Neural progenitor cell (in vitro differentiated cells): ENCODE results near the gene PTPRN2. TPM values are rescaled to one million over a fixed set of nuclear protein-coding genes. Genes with fewer than 3 reads are reported as not detected.

ENCODE experiments used
- DNase-seq: peaks from one replicate; pipeline ENCODE4 v3.0.0-alpha.2; 2016; ENCODE audit warnings: low spot score
- H2AFZ ChIP-seq: fragments of 200-600 bp; sonication (generic); replicated peaks from 2 replicates; pipeline ENCODE4 v1.6.1; 2016; ENCODE audit warnings: antibody characterized with exemption
- H3F3A ChIP-seq: fragments of 200-600 bp; sonication (generic); 2 replicates; pipeline ENCODE4 v1.6.1; 2016; ENCODE audit warnings: antibody characterized with exemption, low read depth
- H3K27ac ChIP-seq: fragments of 200-600 bp; sonication (generic); 2 replicates; pipeline ENCODE4 v1.5.1; 2016; ENCODE audit warnings: mild to moderate bottlenecking
- H3K27me3 ChIP-seq: fragments of 200-600 bp; sonication (generic); 2 replicates; pipeline ENCODE4 v1.6.1; 2016; ENCODE audit warnings: mild to moderate bottlenecking, moderate library complexity
- H3K36me3 ChIP-seq: fragments of 200-600 bp; sonication (generic); 2 replicates; pipeline ENCODE4 v1.5.1; 2016
- H3K4me1 ChIP-seq: fragments of 200-600 bp; sonication (generic); 2 replicates; pipeline ENCODE4 v1.6.1; 2016; ENCODE audit warnings: mixed run types
- H3K4me2 ChIP-seq: fragments of 200-600 bp; sonication (generic); 2 replicates; pipeline ENCODE4 v1.6.1; 2016
- H3K4me3 ChIP-seq: fragments of 200-600 bp; sonication (generic); 2 replicates; pipeline ENCODE4 v1.5.1; 2016
- H3K79me2 ChIP-seq: fragments of 200-600 bp; sonication (generic); 2 replicates; pipeline ENCODE4 v1.6.1; 2016; ENCODE audit warnings: low read depth
- H3K9ac ChIP-seq: fragments of 200-600 bp; sonication (generic); 2 replicates; pipeline ENCODE4 v1.6.1; 2016
- H3K9me3 ChIP-seq: fragments of 200-600 bp; sonication (generic); 2 replicates; pipeline ENCODE4 v1.5.1; 2016; ENCODE audit warnings: low read depth
- H4K20me1 ChIP-seq: fragments of 200-600 bp; sonication (generic); 2 replicates; pipeline ENCODE4 v1.6.1; 2016; ENCODE audit warnings: low read depth
- H3K27ac Mint-ChIP-seq: 3 replicates; pipeline ENCODE4 v1.8.0; 2021; ENCODE audit warnings: mixed read lengths
- H3K27me3 Mint-ChIP-seq: 2 replicates; pipeline ENCODE4 v1.8.0; 2022; ENCODE audit warnings: low read depth, mild to moderate bottlenecking, inconsistent platforms, moderate library complexity, mixed read lengths; ENCODE audit not compliant: insufficient read depth
- H3K36me3 Mint-ChIP-seq: 3 replicates; pipeline ENCODE4 v1.8.0; 2021; ENCODE audit warnings: mixed read lengths
- H3K4me1 Mint-ChIP-seq: 3 replicates; pipeline ENCODE4 v1.8.0; 2021; ENCODE audit warnings: mixed read lengths
- H3K4me3 Mint-ChIP-seq: 3 replicates; pipeline ENCODE4 v1.8.0; 2021; ENCODE audit warnings: mild to moderate bottlenecking, moderate library complexity, mixed read lengths
- H3K9me3 Mint-ChIP-seq: 3 replicates; pipeline ENCODE4 v1.8.0; 2020; ENCODE audit warnings: mixed read lengths
- EZH2 ChIP-seq: fragments of 200-600 bp; sonication (generic); IDR thresholded peaks from 2 replicates; pipeline ENCODE4 v1.6.1; 2017; ENCODE audit warnings: antibody characterized with exemption, mild to moderate bottlenecking, moderate library complexity
- EZH2phosphoT487 ChIP-seq: fragments of 200-600 bp; sonication (generic); IDR thresholded peaks from 2 replicates; pipeline ENCODE4 v1.6.1; 2017; ENCODE audit warnings: antibody characterized with exemption
- total RNA-seq: library from RNA; depleted of rRNA; stranded (reverse); fragments of >200 nt; gene quantifications from 2 replicates; pipeline ENCODE4 v1.2.3, GENCODE V29; 2015; ENCODE audit warnings: low replicate concordance
- TF ChIP-seq, protein P1 (sequence below): fragments of 200-600 bp; sonication (generic); IDR thresholded peaks from 2 replicates; pipeline ENCODE4 v1.5.1; 2017; ENCODE audit warnings: antibody characterized with exemption, mild to moderate bottlenecking

PTPRN2 gene
- total RNA-seq, 1 donor from 2014 or later, result 3.0 TPM

- Histone ChIP-seq H3K79me2 (no peaks in the 10 kb centered on the region), H4K20me1 (no peaks in the 10 kb centered on the region), H3K9ac (no peak overlapping the region), H3K4me3 (no peak overlapping the region), H3K9me3 (no peaks in the 10 kb centered on the region), H3K27ac (no peak overlapping the region), H3K36me3 (peaks cover 4% of the 10 kb centered on the region), H3K27me3 (no peaks in the 10 kb centered on the region), H3K4me2 (no peak overlapping the region), H2AFZ (no peak overlapping the region), H3K4me1 (no peaks in the 10 kb centered on the region), H3F3A (no peaks in the 10 kb centered on the region)
- H3K4me1 Mint-ChIP-seq, result no peaks in the 10 kb centered on the region
- peaks cover 22% of the 10 kb centered on the region for H3K36me3 Mint-ChIP-seq
- no peak overlapping the region for H3K4me3 Mint-ChIP-seq
- TF ChIP-seq EZH2phosphoT487 (no peak), EZH2 (no peak)
- TF ChIP-seq, protein P1, sequence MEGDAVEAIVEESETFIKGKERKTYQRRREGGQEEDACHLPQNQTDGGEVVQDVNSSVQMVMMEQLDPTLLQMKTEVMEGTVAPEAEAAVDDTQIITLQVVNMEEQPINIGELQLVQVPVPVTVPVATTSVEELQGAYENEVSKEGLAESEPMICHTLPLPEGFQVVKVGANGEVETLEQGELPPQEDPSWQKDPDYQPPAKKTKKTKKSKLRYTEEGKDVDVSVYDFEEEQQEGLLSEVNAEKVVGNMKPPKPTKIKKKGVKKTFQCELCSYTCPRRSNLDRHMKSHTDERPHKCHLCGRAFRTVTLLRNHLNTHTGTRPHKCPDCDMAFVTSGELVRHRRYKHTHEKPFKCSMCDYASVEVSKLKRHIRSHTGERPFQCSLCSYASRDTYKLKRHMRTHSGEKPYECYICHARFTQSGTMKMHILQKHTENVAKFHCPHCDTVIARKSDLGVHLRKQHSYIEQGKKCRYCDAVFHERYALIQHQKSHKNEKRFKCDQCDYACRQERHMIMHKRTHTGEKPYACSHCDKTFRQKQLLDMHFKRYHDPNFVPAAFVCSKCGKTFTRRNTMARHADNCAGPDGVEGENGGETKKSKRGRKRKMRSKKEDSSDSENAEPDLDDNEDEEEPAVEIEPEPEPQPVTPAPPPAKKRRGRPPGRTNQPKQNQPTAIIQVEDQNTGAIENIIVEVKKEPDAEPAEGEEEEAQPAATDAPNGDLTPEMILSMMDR, result no peak
- H3K27me3 Mint-ChIP-seq, result no peaks in the 10 kb centered on the region
- no peak overlapping the region for H3K27ac Mint-ChIP-seq
- H3K9me3 Mint-ChIP-seq, result no peaks in the 10 kb centered on the region
- DNase-seq, result no peak
These were observed 35.6 kb upstream of the PTPRN2 start for GRCh38 chr7:158623241-158623640.

DNA sequence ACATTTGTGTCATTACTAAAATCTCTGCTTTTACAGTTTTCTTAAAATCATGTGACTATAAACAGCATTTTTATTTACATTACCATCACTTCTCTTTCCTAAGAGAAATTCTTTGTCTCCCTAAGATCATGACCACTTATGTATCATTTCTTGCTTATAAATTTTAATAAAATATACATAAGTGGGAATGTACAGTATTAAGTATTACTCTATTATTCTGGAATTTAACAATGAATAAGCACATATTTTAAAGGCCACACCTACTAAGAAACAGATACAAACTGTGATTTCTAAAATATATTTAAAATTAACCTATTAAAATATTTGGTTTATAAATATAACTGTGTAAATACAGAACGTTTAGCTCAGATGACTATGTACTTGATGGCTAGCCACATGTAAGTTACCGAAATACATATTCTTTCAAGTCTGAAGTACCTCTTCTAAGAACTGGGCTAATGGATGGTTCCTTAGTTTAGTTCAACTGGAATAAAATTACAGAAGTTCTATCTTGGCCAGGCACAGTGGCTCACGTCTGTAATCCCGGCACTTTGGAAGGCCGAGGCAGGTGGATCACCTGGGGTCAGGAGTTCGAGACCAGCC, 33.3 kb upstream of the PTPRN2 start:
- Histone ChIP-seq H3K79me2 (no peaks in the 10 kb centered on the region), H3K4me2 (no peak overlapping the region), H3K9me3 (no peaks in the 10 kb centered on the region), H3F3A (no peaks in the 10 kb centered on the region), H3K27ac (no peak overlapping the region), H3K4me1 (no peaks in the 10 kb centered on the region), H2AFZ (no peak overlapping the region), H3K36me3 (peaks cover 4% of the 10 kb centered on the region), H4K20me1 (no peaks in the 10 kb centered on the region), H3K9ac (no peak overlapping the region), H3K4me3 (no peak overlapping the region), H3K27me3 (no peaks in the 10 kb centered on the region)
- H3K27ac Mint-ChIP-seq, result no peak overlapping the region
- H3K4me3 Mint-ChIP-seq, result no peak overlapping the region
- no peaks in the 10 kb centered on the region for H3K9me3 Mint-ChIP-seq
- H3K4me1 Mint-ChIP-seq, result no peaks in the 10 kb centered on the region
- H3K27me3 Mint-ChIP-seq, result no peaks in the 10 kb centered on the region
- DNase-seq, result no peak
- TF ChIP-seq, protein P1, result no peak
- TF ChIP-seq EZH2 (no peak), EZH2phosphoT487 (no peak)
- peaks cover 12% of the 10 kb centered on the region for H3K36me3 Mint-ChIP-seq

DNA sequence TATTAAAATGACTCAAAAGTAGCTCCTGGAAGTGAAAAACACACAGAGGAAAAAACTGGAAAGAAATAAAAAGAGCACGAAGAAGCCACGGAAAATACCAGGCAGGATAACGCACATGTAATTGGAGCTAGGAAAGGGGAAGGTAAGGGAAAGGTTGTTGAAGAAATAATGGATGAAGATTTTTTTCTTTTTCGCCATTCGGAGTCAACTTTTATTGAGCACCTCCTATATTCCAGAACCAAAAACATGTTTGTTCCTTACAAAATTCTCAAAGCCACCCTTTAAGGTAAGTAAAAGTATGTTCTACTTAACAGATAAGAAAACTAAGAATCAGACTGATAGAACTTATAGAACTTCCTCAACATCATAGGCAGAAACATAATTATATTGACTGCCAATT, 32.8 kb upstream of the PTPRN2 start:
- Histone ChIP-seq H3K27ac (no peak overlapping the region), H3K4me3 (no peak overlapping the region), H3K27me3 (no peaks in the 10 kb centered on the region), H3K9ac (no peak overlapping the region), H4K20me1 (no peaks in the 10 kb centered on the region), H3K79me2 (no peaks in the 10 kb centered on the region), H3K4me2 (no peak overlapping the region), H3K4me1 (no peaks in the 10 kb centered on the region), H2AFZ (no peak overlapping the region), H3K36me3 (peaks cover 4% of the 10 kb centered on the region), H3F3A (no peaks in the 10 kb centered on the region), H3K9me3 (no peaks in the 10 kb centered on the region)
- TF ChIP-seq, protein P1, result no peak
- TF ChIP-seq EZH2, result no peak
- TF ChIP-seq EZH2phosphoT487, result no peak
- Mint-ChIP-seq H3K27me3 (no peaks in the 10 kb centered on the region), H3K4me3 (no peak overlapping the region), H3K9me3 (no peaks in the 10 kb centered on the region), H3K36me3 (peaks cover 12% of the 10 kb centered on the region), H3K4me1 (no peaks in the 10 kb centered on the region), H3K27ac (no peak overlapping the region)
- no peak for DNase-seq
